AG09309 (cell line): ENCODE data around the gene EYS.

Experiments used
- DNase-seq: peaks from one replicate; pipeline ENCODE4 v3.0.0-alpha.2; 2010; ENCODE audit warnings: low read depth
- H3K4me3 ChIP-seq: 2 replicates; pipeline ENCODE4 v1.5.1; 2011; ENCODE audit warnings: mild to moderate bottlenecking, low read depth, low read length, moderate library complexity; ENCODE audit not compliant: control insufficient read depth
- CTCF ChIP-seq: IDR thresholded peaks from 2 replicates; pipeline ENCODE4 v1.5.1; 2011; ENCODE audit warnings: mild to moderate bottlenecking, low read depth, low read length, inconsistent platforms; ENCODE audit not compliant: insufficient read depth, control insufficient read depth; ENCODE audit errors: missing control alignments

Gene EYS

GRCh38 chr6:64010666-64011065, 1696.4 kb downstream of the EYS start:
- DNase-seq: no peak
- no peak overlapping the region for H3K4me3 ChIP-seq
- no peak for TF ChIP-seq CTCF

DNA sequence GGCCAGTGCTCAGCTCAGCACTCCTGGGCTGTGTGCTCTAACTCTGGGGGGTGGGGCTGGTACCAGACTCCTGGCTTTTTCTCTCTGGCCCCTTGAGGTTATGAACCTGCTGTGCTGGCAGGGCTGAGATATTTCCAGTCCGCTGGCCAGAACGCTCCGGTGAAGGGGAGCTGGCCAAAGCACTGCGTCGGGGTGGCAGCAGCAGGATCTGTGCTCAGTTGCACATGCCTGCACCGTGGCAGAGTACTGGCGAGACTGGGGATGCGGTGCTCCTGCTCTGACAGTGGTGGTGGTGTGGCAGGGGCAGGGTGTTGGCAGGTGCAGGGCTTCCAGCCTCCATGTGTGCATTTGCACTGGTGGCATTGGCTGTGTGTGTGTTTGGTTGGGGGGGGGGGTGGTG, 1697.0 kb downstream of the EYS start:
- no peak for DNase-seq
- no peak for TF ChIP-seq CTCF
- H3K4me3 ChIP-seq: no peak overlapping the region

GRCh38 chr6:64006246-64006645, 1700.8 kb downstream of the EYS start:
- no peak overlapping the region for H3K4me3 ChIP-seq
- DNase-seq: no peak
- no peak for TF ChIP-seq CTCF

DNA sequence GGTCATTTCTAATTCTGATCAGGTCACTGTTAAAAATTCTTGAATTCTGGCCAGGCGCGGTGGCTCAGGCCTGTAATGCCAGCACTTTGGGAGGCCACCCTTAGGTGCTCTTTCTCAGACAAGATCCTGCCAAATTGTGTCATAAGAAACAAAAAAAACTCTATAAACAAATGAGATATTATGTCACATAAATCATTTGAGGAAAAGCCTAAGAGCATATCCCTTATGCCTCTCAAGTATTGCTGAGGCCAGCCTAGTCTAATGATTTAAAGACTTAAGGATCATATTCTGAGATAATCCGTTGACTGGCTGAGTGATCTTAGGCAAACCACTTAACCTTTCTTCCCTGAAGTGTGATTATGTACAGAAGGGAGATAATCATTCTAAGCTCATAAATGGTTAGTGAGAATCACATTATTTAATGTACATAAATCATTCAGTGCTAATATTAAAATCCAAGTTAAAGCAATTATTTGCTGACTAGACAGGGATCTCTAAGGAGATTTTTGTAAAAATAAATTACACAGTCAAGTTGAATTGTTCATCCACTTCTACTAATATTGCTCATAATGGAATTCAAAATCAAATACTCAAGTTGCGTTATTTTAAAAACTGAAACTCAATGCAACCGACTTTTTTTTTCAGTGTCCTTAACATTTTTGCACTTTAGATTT, 1706.1 kb downstream of the EYS start:
- no peak overlapping the region for H3K4me3 ChIP-seq
- no peak for DNase-seq
- no peak for TF ChIP-seq CTCF

DNA sequence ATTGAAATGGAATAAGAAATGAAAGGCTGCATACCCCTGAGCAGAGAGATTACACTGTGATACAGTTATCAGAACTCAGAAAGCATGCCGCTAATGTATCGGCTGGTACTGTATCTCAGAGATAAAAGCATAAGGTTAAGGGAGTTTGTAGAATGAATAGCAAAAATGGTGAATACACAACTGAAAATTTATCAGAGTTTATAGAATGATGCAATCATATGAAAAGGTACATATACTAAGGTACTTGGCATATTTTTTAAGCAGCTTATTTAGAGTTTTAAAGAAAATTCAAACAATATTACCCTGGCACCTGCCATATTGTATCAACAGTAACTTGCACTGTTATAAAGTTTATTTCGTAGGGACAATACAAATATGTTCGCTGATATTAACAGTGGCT, 1707.4 kb downstream of the EYS start:
- no peak for TF ChIP-seq CTCF

DNA sequence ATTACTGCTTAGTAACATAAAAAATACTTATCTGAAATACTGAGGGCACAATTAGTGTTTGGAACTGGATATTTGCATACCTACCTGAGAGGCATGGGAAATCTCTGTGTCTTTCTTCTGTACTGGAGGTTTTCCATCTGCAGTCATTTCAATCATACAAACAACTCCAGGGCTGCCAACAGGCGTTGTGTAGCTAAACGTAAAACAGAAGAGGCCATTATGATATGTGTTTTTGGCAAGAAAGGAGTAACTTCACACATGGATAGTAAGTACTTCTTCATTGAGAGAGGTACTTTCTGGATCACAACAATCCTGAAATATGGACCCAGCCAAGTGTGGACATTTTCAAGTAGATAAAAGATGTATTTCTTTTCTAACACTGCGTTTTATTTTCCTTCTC, 1708.0 kb downstream of the EYS start:
- DNase-seq: no peak
- no peak for TF ChIP-seq CTCF
- H3K4me3 ChIP-seq: no peak overlapping the region

More for the DNA sequence above, 1707.4 kb downstream of the EYS start:
- no peak overlapping the region for H3K4me3 ChIP-seq
- DNase-seq: no peak
